NCI-H2227 treated with DMSO at 0.1 percent for 48 hours (cell line): Measurements from ENCODE around the gene SHISAL1.

Source experiments
- DNase-seq: peaks from one replicate; lab custom pipeline; 2025; lab: John Stamatoyannopoulos, UW

The SHISAL1 gene

DNA sequence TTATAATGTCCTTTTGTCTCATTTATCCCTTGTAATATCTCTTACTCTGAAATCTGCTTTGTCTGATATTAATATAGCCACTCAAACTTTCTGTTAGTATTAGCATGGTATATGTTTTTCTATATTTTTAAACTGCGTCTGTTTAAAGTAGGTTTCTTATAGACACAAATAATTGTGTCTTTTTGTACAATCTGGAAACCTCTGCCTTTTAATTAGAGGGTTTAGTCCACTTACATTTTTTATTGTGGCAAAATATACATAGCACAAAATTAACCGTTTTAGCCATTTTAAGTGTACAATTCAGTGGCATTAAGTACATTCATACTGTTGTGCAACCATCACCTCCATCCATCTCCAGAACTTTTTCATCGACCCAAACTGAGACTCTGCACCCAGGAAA lies 103.4 kb downstream of the SHISAL1 start:
- no peak for DNase-seq

DNA sequence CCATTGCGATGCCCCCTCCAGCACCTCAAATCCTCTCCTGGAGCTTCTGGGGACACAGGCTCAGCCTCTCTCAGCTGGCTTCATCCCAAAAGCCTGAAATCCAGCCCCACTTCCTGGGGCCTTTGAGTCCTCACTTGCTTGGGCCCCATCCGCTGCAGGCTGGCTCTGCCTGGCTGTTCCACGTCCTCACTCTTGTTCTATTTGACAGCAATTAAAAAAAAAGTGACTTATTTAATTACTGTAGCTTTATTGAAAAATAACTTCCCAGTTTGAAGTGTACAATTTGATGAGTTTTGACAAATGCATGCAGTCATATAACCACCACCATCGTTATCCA lies 104.8 kb downstream of the SHISAL1 start:
- DNase-seq: no peak

DNA sequence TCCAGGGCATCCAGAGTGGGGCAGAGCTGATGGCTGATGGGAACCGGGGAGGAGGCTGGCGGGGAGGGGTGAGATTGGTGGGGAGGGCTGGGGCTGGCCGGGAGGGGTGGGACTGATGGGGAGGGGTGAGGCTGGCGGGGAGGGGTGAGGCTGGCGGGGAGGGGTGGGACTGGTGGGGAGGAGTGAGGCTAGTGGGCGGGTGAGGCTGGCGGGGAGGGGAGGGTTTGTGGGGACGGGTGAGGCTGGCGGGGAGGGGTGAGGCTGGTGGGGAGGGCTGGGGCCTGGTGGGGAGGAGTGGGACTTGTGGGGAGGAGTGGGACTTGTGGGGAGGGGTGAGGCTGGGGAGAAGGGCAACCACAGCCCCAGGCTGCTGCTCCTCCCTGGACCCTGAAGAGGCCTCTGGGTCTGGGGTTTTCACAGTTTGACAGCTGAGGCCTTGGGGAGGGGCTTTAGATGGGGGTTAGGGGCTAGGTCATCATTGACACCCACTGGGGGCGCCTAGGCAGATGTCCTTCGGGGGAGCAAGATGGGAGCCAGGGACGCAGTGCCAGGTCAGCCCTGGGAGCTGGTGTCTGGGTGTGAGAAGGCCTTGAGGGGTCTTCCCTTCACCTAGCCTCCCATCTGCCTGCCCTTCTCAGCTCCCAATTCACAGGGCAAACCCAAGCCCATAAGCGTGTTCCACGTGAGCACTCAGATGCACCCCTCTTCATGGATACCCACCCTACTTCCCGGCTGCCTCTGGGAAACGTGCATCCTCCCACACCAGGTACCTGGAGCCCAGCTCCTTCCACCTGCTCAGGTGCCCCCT lies 105.4 kb downstream of the SHISAL1 start:
- DNase-seq: no peak

DNA sequence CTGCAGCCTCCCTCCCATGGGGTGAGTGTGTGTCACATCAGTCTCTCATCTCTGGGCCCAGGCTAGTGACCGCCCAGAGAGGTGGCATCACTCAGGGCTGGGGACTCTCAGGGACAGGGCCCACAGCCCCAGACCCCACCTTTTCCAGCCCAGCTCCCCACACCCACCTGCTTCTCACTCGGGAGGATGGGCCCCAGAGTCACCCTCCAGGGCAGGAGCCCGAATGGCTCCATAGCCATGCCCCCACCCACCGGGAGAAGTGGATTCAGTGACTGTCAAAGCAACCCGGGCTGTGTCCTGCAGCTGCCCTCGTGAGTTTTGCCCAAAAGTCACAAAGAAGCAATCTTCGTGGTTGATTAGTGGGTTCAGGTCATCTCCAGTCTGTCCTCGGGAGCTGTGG lies 106.1 kb downstream of the SHISAL1 start:
- no peak for DNase-seq

DNA sequence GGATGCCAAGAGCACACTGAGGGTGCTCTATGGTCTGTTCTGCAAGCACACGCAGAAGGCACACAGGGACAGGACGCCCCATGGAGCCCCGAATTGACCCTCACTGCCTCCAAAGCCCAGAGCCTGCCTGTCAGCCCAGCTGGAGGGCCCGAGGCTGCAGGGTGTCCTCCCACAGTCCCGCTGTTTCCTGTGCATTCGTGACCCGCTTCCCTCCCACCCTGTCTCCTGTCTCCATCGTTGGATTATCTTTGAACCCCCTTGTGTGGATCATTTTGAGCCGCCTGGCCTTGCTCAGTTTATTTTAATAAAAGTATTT lies 106.5 kb downstream of the SHISAL1 start:
- no peak for DNase-seq

DNA sequence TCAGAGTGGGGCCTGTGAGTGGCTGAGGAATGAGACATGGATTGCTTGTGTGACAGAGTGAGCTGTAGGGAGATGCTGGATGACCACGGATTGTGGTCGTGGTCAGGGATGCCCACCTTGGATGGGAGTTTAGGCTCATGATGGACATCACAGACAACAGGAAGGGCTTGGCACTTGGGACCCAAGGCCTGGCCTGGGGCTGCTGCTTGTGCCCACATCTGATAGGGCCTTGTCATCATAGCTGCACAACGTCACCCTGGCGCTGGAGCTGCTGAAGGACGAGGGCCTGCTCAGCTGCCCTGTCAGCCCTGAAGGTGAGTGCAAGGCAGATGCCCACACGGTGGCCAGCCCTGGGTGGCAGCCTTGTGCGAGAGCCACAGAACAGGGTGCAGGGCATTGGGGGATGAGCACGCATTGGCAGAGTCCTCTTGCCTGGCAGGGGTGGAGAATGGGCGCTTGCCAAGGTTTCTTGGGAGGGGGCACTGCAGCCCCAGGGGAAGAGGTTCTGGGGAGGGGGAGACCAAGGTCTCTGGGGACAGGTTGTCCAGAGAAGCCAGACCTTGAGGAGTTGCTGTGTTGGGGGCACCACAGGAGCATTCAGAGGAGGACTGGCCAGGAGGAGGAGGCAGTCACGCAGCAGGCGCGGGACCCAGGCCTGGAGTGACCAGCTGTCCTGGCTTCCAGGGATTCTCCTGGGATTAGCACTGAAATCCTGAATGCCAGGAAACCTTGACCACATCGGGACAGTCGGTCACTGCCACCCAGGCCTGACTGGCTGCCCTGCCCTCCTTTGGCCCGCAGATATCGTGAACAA lies 107.0 kb downstream of the SHISAL1 start:
- DNase-seq: no peak

DNA sequence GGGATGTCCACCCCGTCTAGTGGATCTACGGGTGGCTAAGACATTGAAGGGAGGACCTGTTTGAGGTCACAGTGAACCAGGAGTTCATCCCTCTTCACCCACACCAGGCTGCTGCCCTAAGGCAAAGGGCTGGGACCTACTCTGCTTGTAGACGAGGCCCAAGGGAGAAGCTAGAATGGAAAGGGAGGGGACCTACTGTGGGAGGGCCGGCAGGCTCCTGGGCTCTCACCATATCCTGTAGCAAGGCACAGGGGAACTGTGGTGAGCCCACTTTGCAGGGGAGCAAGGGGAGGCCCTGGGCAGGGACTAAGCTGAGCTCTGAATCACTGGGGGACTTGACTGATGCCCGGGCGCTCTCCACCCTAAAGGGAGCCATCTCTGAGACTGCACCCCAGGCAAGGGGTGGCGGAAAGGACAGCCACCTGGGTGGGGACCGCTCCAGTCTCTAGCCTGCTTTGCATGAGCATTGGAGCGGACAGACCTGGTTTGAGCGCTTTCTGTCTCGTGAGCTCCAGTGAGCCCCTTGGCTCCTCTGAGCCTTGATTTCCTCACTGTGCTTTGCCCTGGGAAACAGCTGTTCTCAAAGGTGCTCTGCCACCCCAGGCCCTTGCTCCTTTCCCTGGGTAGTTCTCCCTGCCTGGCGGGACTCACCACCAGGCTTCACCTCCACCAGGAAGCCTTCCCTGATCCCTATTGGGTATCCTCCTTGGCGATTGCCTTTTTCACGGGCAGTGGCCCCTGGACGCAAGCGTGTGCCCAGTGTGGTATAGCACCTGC lies 107.8 kb downstream of the SHISAL1 start:
- DNase-seq: no peak

DNA sequence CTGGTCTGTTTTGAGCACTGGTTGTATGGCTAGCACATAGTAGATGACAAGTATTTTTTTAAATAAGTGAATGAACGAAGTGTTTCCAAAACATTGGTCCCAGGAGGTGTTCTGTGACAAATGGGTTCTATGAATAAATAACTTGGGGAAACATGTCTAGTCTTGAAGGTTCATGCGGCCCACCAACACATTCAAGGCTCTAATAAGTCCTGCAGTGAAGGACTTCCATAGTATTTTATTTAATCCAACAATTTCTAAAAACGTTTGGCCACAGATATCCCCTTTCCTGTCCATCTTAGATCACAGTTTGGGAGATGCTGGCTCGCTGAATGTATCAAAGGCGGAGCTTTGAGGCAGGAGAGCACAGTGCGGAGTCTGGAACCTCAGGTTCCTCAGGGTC lies 109.5 kb downstream of the SHISAL1 start:
- DNase-seq: no peak

DNA sequence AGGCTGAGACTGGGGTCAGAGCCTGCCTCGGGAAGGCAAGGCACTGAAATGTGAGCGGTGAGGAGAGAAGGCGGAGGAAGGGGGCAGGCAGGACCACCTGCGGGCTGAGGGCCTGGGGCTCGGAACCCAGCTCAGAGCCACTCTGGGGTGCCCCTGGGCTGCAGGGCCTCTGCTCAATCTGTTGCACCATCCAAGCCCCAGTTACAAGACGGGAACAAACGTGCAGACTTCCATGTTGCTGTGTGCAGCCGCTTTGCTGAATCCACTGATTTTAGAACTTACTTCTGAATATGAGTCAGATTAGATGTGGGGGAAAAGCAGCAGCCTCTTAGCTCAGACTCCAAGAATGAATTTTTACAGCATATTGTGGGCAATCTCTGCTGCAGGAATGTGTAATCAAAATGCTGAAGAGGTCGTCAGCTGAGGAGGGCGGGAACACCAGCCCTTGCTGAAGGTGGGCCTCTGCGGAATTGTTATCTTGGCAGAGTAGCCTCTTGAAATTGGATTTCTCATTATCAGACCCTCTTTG lies 110.4 kb downstream of the SHISAL1 start:
- DNase-seq: peak; percentile 4

DNA sequence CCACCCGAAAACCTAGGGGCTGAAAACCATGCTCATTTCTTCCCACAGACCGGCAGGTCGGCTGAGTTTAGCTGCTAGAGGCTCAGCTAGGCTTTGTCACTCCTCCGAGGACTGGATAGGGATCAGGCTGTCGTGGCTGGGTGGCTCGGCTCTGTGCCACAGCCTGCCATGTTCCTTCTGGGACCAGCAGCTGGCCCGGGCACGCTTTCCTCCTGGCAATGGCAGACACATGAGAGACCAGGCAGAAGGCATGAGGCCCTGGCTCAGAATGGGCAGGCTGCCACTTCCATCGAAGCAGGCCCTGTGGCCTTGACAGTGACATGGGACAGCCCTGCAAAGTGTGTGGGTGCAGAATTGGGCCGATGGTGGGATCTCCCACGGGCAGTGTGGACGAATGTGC lies 111.1 kb downstream of the SHISAL1 start:
- DNase-seq: no peak

DNA sequence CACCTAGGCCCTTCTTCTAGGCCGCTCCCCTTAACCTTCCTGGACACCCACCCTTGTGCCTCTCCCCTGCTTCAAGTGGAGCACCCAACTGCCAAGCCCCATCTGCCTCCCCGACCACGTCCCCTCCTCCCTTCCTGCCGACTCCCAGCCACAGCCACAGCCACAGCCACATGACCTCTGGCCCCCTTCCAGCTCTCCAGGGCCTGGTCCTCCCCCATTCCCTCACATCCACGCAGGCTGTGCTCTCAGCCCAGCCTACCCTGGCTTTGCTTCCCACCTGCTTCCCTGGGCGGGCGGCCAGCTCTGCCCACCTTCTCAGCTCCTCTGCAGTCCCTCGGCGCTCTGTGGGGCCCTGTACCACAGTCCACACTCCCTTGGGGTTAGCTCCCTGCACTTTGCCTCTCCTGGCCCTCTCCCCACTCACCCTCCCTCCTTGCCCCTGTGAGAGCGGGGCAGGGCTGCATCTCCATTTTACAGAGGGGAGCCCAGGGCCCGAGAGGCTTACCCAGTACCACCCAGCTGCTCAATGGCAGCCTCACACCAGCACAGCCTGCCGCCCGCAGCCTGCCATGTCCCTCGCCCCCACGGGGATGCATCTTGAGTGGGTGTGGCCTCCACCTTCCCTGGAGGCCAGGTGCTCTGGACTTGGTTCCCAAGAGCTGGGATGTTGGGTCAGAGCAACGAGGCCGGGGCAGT lies 111.7 kb downstream of the SHISAL1 start:
- DNase-seq: no peak

DNA sequence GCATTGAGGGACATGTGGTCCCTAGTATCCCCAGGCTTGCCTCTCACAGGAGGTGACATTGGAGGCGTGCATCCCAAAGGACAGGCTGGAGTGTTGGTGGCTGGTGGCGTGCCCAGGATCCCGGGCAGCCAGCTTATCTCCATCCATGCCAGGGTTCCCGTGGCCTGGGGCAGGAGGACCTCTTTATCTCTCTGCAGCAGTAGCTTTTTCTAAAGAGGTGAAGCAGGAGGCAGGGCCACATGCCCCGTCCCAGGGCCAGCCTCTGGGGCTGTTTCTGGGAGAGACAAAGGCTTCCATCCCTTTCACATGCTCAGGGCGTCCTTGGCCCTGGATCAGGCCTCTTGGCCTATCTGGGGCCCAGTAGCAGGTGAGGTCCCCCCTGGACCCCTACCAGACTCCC lies 112.3 kb downstream of the SHISAL1 start:
- DNase-seq: no peak

DNA sequence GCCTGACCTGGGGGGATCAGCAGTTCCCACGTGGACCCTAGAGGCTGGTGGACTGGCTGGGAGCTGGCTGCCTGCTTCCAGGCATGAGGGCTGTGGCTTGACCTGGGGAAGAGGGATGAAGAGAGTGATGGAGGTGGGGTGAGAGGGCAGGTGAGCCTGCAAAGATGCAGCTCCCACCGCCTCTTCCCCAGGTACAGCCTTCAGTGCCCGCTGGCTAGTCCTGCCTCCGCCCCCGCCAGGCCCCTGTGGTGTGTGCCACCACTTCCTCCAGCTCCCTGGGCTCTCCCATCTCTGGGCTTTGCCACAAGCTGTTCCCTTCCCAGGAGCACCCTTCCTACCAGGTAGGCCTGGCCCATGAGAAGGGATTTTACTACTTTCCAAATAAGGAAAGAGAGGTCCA lies 112.9 kb downstream of the SHISAL1 start:
- no peak for DNase-seq

DNA sequence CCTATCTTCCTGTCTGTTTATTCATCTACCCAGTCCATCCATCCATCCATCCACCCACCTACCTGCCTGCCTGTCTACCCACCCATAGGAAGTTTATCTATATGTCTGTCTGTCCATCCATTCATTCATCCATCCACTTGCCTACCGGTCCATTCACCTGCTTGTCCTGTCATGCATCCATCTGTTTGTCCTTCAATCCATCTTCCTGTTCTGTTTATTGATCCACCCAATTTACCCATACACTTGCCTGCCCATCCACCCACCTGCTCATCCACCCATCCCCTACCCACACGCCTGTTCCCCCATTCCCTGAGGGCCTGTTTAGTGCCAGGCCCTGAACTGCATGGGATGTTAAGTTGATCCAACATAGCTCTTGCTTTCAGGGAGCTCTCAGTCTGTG lies 113.6 kb downstream of the SHISAL1 start:
- DNase-seq: no peak

DNA sequence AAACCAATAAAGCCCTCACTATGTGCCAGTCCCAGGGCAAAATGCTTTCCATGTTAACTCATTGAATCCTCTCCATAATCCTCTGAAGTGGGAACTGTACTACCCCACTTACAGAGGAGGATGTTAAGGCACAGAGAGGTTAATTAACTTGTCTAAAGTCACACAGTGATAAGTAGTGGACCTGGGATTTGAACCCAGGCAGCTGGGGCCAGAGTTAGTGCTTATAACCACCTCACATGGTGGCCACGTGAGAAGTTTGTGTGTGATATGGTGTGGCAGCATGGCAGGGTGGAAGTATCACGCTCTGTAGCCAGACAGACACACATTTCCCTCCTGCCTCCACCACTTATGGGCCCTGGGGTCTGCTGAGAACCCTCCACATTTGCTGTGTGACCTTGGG lies 115.5 kb downstream of the SHISAL1 start:
- DNase-seq: no peak

DNA sequence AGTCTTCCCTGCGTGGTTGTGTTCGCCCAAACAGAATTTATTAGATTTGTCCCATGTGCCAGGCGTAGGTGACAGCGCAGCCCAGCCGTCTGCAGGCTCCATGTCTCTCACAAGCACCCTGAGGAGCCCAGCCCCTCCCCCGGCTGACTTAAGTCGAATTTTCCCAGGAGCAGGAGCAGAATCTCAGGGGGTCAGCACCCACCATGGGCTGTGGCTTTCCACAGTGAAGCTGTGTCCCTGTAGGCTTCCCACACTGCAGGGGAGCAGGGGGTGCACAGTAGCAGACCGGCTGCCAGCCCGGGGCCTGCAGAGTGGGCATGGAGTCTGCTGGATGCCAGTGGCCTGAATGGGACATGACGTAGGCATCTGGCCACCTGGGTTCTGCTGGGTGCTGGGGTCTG lies 116.0 kb downstream of the SHISAL1 start:
- no peak for DNase-seq

DNA sequence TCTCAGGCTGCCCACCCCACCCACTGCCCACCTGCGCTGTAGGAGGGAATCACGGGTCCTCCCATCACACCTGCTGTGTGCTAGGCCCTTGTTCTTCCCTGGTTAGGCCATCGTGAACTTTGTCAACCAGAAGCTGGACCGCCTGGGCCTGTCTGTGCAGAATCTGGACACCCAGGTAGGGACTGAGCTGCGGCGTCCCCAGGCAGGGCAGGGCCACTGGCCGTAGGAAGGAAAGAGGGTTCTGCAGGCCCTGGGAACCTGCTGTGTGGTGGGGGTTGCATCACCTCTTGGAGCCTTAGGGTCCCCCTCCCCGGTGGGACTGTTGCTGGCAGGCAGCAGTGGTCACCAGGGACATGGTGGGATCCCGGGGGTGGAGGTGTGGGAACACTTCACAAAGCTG lies 116.5 kb downstream of the SHISAL1 start:
- DNase-seq: no peak

DNA sequence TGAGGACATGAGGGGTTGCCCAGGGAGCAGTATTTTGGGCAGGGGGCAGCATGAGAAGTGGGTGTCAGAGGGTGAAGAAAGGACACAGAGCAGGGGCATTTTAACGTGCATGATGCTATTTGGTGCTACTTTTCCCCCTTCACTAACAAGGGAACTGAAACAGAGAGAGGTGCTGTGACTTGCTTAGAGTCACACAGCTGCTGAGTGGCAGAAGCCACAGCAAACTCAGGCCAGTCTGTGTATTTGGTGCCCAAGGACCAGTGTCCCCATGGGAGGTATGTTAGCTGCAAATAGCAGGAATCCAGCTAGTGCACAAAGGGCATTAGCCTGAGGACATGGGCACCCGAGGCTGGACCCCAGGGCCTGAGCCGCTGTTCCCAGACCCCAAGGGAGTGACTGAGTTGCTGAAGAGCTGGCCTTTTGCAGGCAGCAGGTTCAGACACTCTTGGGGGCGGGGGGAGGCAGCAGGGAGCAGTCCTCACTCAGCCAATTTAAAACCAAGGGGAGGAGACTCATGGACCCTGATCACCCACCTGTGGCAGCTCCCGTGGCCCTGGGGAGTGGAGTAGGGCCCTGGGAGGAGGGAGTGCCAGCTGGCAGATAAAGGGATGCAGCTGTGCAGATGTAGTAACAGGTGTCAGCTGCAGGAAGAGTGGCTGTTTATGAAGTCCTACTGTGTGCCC lies 117.4 kb downstream of the SHISAL1 start:
- DNase-seq: no peak

DNA sequence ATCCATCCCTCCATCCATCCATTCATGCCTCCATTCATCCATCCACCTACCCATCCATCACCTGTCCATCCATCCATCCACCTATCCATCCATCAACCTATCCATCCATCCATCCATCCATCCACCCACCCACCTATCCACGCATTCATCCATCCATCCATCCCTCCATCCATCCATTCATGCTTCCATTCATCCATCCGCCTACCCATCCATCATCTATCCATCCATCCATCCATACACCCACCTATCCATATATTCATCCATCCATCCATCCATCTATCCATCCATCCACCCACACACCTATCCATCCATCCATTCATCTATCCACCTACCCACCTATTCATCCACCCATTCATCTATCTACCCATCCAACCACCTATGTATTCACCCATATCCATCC lies 118.2 kb downstream of the SHISAL1 start:
- DNase-seq: no peak
